ENCODE data around the gene TEX2. TPM values are rescaled to one million over a fixed set of nuclear protein-coding genes. Genes with fewer than 3 reads are reported as not detected.

Gene TEX2
- total and polyA plus RNA-seq, 2 donors (not counting 3 experiments of a cell fraction or from before 2014, with no cell fraction given), result 13.3 to 25.8 TPM

GRCh38 chr17:64216000-64216337 lies 47.1 kb downstream of the TEX2 start:
- Histone ChIP-seq H3K9ac (replicated peaks; ENCODE audit: extremely low read depth, insufficient read depth, low read length) (peak overlapping the region; percentile 60), H3K4me3 (replicated peaks in 1 of 3; ENCODE audit: insufficient read depth in 1 of 3, low read depth in 1 of 3, low read length in 3 of 3) (no peak overlapping the region), H4K20me1 (replicated peaks; ENCODE audit: control insufficient read depth, extremely low read depth, insufficient read depth, low read length) (no peaks in the 10 kb centered on the region), H3K9me3 (replicated peaks; ENCODE audit: control insufficient read depth, insufficient read depth, low read length) (no peaks in the 10 kb centered on the region), H2AFZ (ENCODE audit: low read depth, low read length) (no peak overlapping the region), H3K79me2 (ENCODE audit: control insufficient read depth, insufficient read depth, low read length) (no peaks in the 10 kb centered on the region), H3K27me3 (ENCODE audit: control insufficient read depth in 2 of 2, insufficient read depth in 2 of 2, low read length in 2 of 2) (no peaks in the 10 kb centered on the region), H3K27ac (ENCODE audit: insufficient read depth, low read depth, low read length) (peak overlapping the region; percentile 74), H3K4me2 (ENCODE audit: insufficient read depth, low read length) (peak overlapping the region; percentile 40), H3K9me1 (replicated peaks; ENCODE audit: control insufficient read depth, extremely low read depth, insufficient read depth, low read length) (no peaks in the 10 kb centered on the region), H3K4me1 (ENCODE audit: control insufficient read depth, extremely low read depth, insufficient read depth, low read length) (peaks cover 28% of the 10 kb centered on the region), H3K36me3 (ENCODE audit: control insufficient read depth in 2 of 2, extremely low read depth in 1 of 2, insufficient read depth in 2 of 2, low read length in 2 of 2) (peaks cover 5 to 10% of the 10 kb centered on the region in 2 experiments)
- POLR2A ChIA-PET, result no interaction called here
- peak; percentile 76 for DNase-seq (ENCODE audit: low read depth, low spot score)
- CTCF ChIA-PET, result interaction anchor here (0.7 to 3.4 kb wide), 11 partner anchors 8 to 82 kb away, joined by 3 to 12 read pairs (median 4); no protein-coding TSS in a partner anchor
- intact Hi-C loops (cut with micrococcal nuclease), result loop anchor here (2.0 kb wide), 1 partner anchor 69 kb away; no protein-coding TSS in a partner anchor
- no TSS peak for BruUV-seq (replicated peaks)
- dilution Hi-C loops (cut with MboI; ENCODE audit: extremely low pct_ligation_motif_present, low sequenced_read_pairs), result no loop called here
- TF ChIP-seq EZH2 (IDR thresholded peaks at IDR 0.05; ENCODE audit: borderline replicate concordance, low read depth, low read length, severe bottlenecking), result no peak
- no peak for TF ChIP-seq POLR2AphosphoS5 (IDR thresholded peaks at IDR 0.05; ENCODE audit: insufficient read depth, low read depth, low read length)
- no peak for TF ChIP-seq GATA2 (IDR thresholded peaks at IDR 0.05; ENCODE audit: insufficient read depth, insufficient read length, low read depth, low read length)
- no peak for TF ChIP-seq JUN (IDR thresholded peaks at IDR 0.05; ENCODE audit: borderline replicate concordance, insufficient read depth, insufficient read length, low read depth)
- no peak for TF ChIP-seq FOS (IDR thresholded peaks at IDR 0.05; ENCODE audit: borderline replicate concordance, insufficient read depth, low read length)
- no peak for TF ChIP-seq MYC (IDR thresholded peaks at IDR 0.05; ENCODE audit: low read depth, low read length)
- TF ChIP-seq MAX (IDR thresholded peaks at IDR 0.05; ENCODE audit: insufficient read depth, insufficient read length), result no peak
- TF ChIP-seq POLR2A (IDR thresholded peaks at IDR 0.05; ENCODE audit: low read depth, low read length), result no peak
- no peak for TF ChIP-seq CTCF (IDR thresholded peaks at IDR 0.05; ENCODE audit: extremely low read depth in 1 of 2, insufficient read depth in 1 of 2, low read depth in 1 of 2, low read length in 2 of 2)
- FAIRE-seq, result peak; percentile 35

Measured in endothelial cell of umbilical vein (primary cell).